C4-2B (cell line): ENCODE measurements around the gene PYHIN1.

Experiments
- ZFX ChIP-seq: fragments of 450-650 bp; IDR thresholded peaks from 2 replicates; pipeline ENCODE4 v1.6.1; 2017
- TF ChIP-seq, protein P1 (sequence below): fragments of 450-650 bp; conservative IDR thresholded peaks from 2 replicates; pipeline ENCODE4 v1.5.1; 2017; ENCODE audit warnings: mild to moderate bottlenecking

DNA sequence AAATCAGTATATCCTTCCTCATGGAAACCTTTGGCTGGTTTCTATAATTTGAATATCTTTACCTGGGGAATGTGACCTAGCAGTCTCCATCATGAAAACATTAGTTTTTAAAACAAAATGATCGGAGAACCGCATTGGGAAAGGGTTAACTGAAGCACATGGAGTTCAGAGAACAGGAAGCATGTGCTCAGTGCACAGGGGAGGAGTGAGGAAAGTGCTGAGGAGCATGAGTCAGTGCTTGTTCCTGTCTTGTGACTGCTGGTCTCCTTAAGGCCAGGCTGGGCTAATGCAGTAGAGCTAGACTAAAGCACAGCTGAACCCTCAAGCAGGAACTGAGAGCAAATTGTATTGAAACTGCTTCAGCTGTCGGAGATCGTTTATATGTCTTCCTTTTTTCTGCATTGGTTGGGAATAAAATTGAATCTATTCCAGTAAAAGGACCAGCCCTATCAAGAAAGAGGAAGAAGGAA is 84.1 kb downstream of the PYHIN1 start:
- TF ChIP-seq, protein P1, sequence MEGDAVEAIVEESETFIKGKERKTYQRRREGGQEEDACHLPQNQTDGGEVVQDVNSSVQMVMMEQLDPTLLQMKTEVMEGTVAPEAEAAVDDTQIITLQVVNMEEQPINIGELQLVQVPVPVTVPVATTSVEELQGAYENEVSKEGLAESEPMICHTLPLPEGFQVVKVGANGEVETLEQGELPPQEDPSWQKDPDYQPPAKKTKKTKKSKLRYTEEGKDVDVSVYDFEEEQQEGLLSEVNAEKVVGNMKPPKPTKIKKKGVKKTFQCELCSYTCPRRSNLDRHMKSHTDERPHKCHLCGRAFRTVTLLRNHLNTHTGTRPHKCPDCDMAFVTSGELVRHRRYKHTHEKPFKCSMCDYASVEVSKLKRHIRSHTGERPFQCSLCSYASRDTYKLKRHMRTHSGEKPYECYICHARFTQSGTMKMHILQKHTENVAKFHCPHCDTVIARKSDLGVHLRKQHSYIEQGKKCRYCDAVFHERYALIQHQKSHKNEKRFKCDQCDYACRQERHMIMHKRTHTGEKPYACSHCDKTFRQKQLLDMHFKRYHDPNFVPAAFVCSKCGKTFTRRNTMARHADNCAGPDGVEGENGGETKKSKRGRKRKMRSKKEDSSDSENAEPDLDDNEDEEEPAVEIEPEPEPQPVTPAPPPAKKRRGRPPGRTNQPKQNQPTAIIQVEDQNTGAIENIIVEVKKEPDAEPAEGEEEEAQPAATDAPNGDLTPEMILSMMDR, result no peak
- no peak for TF ChIP-seq ZFX
